ENCODE measurements around the gene ZNF385B.
"Not testable (repeated sequence)": the region's sequence is repeated elsewhere in the genome, so short reads cannot be mapped to it uniquely, and the experiment has no call there.

The ZNF385B gene

GRCh38 chr2:179893616-179894015 is 32.2 kb upstream of the ZNF385B start:
- Histone ChIP-seq H3K36me3 (ENCODE audit: low read length) (0 out of 2 replicates have a peak, but pooled peaks cover 4% of the 10 kb centered on the region), H2AFZ (ENCODE audit: low read depth, low read length, severe bottlenecking) (no peak overlapping the region), H3K4me2 (ENCODE audit: low read depth, low read length, poor library complexity, severe bottlenecking) (no peak overlapping the region), H3K4me3 (ENCODE audit: insufficient read depth, low read length, poor library complexity, severe bottlenecking) (no peak overlapping the region), H3K27ac (ENCODE audit: low read depth, low read length) (no peak overlapping the region), H3K9ac (ENCODE audit: low read length) (no peak overlapping the region), H3F3A (ENCODE audit: insufficient read depth) (no peaks in the 10 kb centered on the region), H3K79me2 (ENCODE audit: insufficient read depth, low read length) (no peaks in the 10 kb centered on the region), H3K27me3 (ENCODE audit: low read length) (no peaks in the 10 kb centered on the region), H3K9me2 (replicated peaks; ENCODE audit: insufficient read depth, low read length) (no peaks in the 10 kb centered on the region), H4K20me1 (ENCODE audit: low read depth, low read length) (no peaks in the 10 kb centered on the region), H3K9me3 (ENCODE audit: insufficient read depth, low read length) (peaks cover 9% of the 10 kb centered on the region; the same call in 1 of the 2 replicates)
- TF ChIP-seq CTCF (IDR thresholded peaks at IDR 0.05; ENCODE audit: insufficient read depth, low read length, poor library complexity, severe bottlenecking) (no peak), EZH2phosphoT487 (conservative IDR thresholded peaks at IDR 0.05; ENCODE audit: low read length) (no peak)

GRCh38 chr2:179891237-179891636 is 29.8 kb upstream of the ZNF385B start:
- H3K79me2 ChIP-seq (ENCODE audit: insufficient read depth, low read length) = no peaks in the 10 kb centered on the region
- no peaks in the 10 kb centered on the region for H3K9me2 ChIP-seq (replicated peaks; ENCODE audit: insufficient read depth, low read length)
- H3K27ac ChIP-seq (ENCODE audit: low read depth, low read length) = no peak overlapping the region
- H3F3A ChIP-seq (ENCODE audit: insufficient read depth) = no peaks in the 10 kb centered on the region
- no peaks in the 10 kb centered on the region for H4K20me1 ChIP-seq (ENCODE audit: low read depth, low read length)
- H3K4me3 ChIP-seq (ENCODE audit: insufficient read depth, low read length, poor library complexity, severe bottlenecking) = no peak overlapping the region
- no peak overlapping the region for H3K9ac ChIP-seq (ENCODE audit: low read length)
- no peaks in the 10 kb centered on the region for H3K27me3 ChIP-seq (ENCODE audit: low read length)
- no peak overlapping the region for H3K4me2 ChIP-seq (ENCODE audit: low read depth, low read length, poor library complexity, severe bottlenecking)
- H2AFZ ChIP-seq (ENCODE audit: low read depth, low read length, severe bottlenecking) = no peak overlapping the region
- peaks cover 4% of the 10 kb centered on the region; the same call in 1 of the 2 replicates for H3K36me3 ChIP-seq (ENCODE audit: low read length)
- TF ChIP-seq CTCF (IDR thresholded peaks at IDR 0.05; ENCODE audit: insufficient read depth, low read length, poor library complexity, severe bottlenecking) (no peak), EZH2phosphoT487 (conservative IDR thresholded peaks at IDR 0.05; ENCODE audit: low read length) (no peak)
- peaks cover 13% of the 10 kb centered on the region; the same call in 1 of the 2 replicates for H3K9me3 ChIP-seq (ENCODE audit: insufficient read depth, low read length)

GRCh38 chr2:179890666-179891065 is 29.3 kb upstream of the ZNF385B start:
- Histone ChIP-seq H3K27ac (ENCODE audit: low read depth, low read length) (no peak overlapping the region), H3K9me3 (ENCODE audit: insufficient read depth, low read length) (peaks cover 13% of the 10 kb centered on the region; the same call in 1 of the 2 replicates), H3K27me3 (ENCODE audit: low read length) (no peaks in the 10 kb centered on the region), H3K4me3 (ENCODE audit: insufficient read depth, low read length, poor library complexity, severe bottlenecking) (no peak overlapping the region), H3K9ac (ENCODE audit: low read length) (no peak overlapping the region), H3K9me2 (replicated peaks; ENCODE audit: insufficient read depth, low read length) (no peaks in the 10 kb centered on the region), H4K20me1 (ENCODE audit: low read depth, low read length) (no peaks in the 10 kb centered on the region), H3F3A (ENCODE audit: insufficient read depth) (no peaks in the 10 kb centered on the region), H3K79me2 (ENCODE audit: insufficient read depth, low read length) (no peaks in the 10 kb centered on the region), H3K36me3 (ENCODE audit: low read length) (peaks cover 4% of the 10 kb centered on the region; the same call in 1 of the 2 replicates), H2AFZ (ENCODE audit: low read depth, low read length, severe bottlenecking) (no peak overlapping the region), H3K4me2 (ENCODE audit: low read depth, low read length, poor library complexity, severe bottlenecking) (no peak overlapping the region)
- TF ChIP-seq CTCF (IDR thresholded peaks at IDR 0.05; ENCODE audit: insufficient read depth, low read length, poor library complexity, severe bottlenecking) = no peak
- TF ChIP-seq EZH2phosphoT487 (conservative IDR thresholded peaks at IDR 0.05; ENCODE audit: low read length) = no peak

- peaks cover 13% of the 10 kb centered on the region; the same call in 1 of the 2 replicates for H3K9me3 ChIP-seq (ENCODE audit: insufficient read depth, low read length)
- not testable (repeated sequence) for H3K4me2 ChIP-seq (ENCODE audit: low read depth, low read length, poor library complexity, severe bottlenecking); H4K20me1 ChIP-seq (ENCODE audit: low read depth, low read length); H3K4me3 ChIP-seq (ENCODE audit: insufficient read depth, low read length, poor library complexity, severe bottlenecking); H2AFZ ChIP-seq (ENCODE audit: low read depth, low read length, severe bottlenecking); H3F3A ChIP-seq (ENCODE audit: insufficient read depth); H3K9me2 ChIP-seq (replicated peaks; ENCODE audit: insufficient read depth, low read length); H3K36me3 ChIP-seq (ENCODE audit: low read length); H3K9ac ChIP-seq (ENCODE audit: low read length); H3K79me2 ChIP-seq (ENCODE audit: insufficient read depth, low read length); H3K27ac ChIP-seq (ENCODE audit: low read depth, low read length); H3K27me3 ChIP-seq (ENCODE audit: low read length)
Measured at GRCh38 chr2:179888642-179889041, 27.2 kb upstream of the ZNF385B start.
